ENCODE measurements around the gene CHD1L. TPM values are rescaled to one million over a fixed set of nuclear protein-coding genes. Genes with fewer than 3 reads are reported as not detected.
A peak's percentile ranks its signal among the peaks of the same experiment; 100 is the strongest.

Gene CHD1L
- total and polyA plus RNA-seq, 4 donors: 14.1 to 23.8 (median 21.1) TPM

DNA sequence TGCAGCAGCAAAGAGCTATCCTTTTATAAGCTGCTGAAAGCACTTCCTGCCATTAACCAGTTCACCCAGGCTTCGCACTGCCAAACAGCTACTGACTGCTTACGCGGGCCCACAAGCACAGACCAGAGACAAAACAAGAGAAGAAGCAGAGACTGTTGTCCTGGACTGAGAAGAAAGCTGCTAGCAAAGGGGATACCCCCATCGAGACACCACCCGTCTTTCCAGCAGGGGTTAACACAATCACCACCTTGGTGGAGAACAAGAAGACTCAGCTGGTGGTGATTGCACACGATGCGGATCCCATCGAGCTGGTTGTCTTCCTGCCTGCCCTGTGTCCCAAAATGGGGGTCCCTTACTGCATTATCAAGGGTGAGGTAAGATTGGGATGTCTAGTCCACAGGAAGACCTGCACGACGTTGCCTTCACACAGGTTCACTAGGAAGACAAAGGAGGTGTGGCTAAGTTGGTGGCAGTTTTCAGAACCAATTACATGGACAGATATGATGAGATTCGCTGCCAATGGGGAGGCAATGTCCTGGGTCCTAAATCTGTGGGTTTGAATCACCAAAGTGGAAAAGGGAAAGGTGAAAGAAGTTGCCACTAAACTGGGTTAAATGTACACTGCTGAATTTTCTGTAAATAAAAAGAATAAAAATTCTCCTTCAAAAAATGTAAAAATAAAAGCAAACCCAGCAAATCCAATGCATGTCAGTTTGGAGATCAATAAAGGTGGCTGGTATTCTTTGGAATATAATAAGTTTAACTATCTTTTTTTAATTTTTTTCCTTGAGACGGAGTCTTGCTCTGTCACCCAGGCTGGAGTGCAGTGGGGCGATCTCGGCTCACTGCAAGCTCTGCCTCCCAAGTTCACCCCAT, 18.5 kb upstream of the CHD1L start:
- Histone ChIP-seq H3K9ac (ENCODE audit: low read depth in 1 of 2, low read length in 2 of 2) (peak overlapping the region; percentile 30 to 88), H3K9me3 (ENCODE audit: control insufficient read depth in 4 of 4, low read length in 3 of 4) (no peaks in the 10 kb centered on the region), H3K4me1 (ENCODE audit: control insufficient read depth in 4 of 4, insufficient read depth in 4 of 4, low read length in 3 of 4) (peaks cover 3 to 52% (median 31%) of the 10 kb centered on the region in 4 donors), H3K27ac (ENCODE audit: low read depth in 1 of 2, low read length in 2 of 2) (peak overlapping the region; percentile 11 to 89), H3K4me3 (ENCODE audit: low read depth in 1 of 3, low read length in 3 of 3) (peak overlapping the region; percentile 56 to 84 (median 78)), H3K36me3 (ENCODE audit: control insufficient read depth in 4 of 4, insufficient read depth in 3 of 4, low read depth in 1 of 4, low read length in 3 of 4) (peaks cover 0 to 12% (median 3%) of the 10 kb centered on the region in 4 donors), H3K27me3 (ENCODE audit: control insufficient read depth in 4 of 4, insufficient read depth in 4 of 4, low read length in 3 of 4) (no peaks in the 10 kb centered on the region)
- no peak for DNase-seq (ENCODE audit: low spot score)
- WGBS: 28% methylated on average over 14 of the region's 14 CpGs
- TF ChIP-seq, protein P1, sequence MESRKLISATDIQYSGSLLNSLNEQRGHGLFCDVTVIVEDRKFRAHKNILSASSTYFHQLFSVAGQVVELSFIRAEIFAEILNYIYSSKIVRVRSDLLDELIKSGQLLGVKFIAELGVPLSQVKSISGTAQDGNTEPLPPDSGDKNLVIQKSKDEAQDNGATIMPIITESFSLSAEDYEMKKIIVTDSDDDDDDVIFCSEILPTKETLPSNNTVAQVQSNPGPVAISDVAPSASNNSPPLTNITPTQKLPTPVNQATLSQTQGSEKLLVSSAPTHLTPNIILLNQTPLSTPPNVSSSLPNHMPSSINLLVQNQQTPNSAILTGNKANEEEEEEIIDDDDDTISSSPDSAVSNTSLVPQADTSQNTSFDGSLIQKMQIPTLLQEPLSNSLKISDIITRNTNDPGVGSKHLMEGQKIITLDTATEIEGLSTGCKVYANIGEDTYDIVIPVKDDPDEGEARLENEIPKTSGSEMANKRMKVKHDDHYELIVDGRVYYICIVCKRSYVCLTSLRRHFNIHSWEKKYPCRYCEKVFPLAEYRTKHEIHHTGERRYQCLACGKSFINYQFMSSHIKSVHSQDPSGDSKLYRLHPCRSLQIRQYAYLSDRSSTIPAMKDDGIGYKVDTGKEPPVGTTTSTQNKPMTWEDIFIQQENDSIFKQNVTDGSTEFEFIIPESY (IDR thresholded peaks at IDR 0.05): no peak
- TF ChIP-seq YY1 (IDR thresholded peaks at IDR 0.05): peak; percentile 56
- TF ChIP-seq, protein P2, sequence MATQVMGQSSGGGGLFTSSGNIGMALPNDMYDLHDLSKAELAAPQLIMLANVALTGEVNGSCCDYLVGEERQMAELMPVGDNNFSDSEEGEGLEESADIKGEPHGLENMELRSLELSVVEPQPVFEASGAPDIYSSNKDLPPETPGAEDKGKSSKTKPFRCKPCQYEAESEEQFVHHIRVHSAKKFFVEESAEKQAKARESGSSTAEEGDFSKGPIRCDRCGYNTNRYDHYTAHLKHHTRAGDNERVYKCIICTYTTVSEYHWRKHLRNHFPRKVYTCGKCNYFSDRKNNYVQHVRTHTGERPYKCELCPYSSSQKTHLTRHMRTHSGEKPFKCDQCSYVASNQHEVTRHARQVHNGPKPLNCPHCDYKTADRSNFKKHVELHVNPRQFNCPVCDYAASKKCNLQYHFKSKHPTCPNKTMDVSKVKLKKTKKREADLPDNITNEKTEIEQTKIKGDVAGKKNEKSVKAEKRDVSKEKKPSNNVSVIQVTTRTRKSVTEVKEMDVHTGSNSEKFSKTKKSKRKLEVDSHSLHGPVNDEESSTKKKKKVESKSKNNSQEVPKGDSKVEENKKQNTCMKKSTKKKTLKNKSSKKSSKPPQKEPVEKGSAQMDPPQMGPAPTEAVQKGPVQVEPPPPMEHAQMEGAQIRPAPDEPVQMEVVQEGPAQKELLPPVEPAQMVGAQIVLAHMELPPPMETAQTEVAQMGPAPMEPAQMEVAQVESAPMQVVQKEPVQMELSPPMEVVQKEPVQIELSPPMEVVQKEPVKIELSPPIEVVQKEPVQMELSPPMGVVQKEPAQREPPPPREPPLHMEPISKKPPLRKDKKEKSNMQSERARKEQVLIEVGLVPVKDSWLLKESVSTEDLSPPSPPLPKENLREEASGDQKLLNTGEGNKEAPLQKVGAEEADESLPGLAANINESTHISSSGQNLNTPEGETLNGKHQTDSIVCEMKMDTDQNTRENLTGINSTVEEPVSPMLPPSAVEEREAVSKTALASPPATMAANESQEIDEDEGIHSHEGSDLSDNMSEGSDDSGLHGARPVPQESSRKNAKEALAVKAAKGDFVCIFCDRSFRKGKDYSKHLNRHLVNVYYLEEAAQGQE (IDR thresholded peaks at IDR 0.05): peak; percentile 97

DNA sequence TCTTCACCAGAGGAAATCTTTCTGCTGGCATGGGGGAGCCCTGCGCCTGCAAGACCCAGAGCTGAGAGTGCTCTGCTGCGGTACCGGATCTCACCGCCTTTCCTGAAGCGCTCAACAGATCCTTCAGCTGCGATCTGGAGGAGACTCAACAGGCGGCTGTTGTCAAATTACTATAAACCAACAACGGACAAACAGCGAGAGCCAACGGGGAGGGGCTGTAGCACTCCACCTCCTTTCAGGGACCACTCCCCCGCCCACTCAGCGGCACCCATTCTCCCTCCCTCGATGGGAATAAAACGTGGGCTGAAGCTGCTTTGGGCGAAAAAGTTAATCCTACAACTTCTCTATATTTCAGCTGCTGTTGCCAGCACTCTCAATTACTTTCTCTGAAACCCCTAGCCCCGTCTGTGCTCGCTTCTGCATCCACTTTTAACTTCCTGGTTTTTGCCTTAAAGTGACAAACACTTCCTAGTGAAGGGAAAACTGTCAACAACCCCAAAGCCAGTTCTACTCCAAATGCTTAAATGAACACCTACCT, 17.2 kb upstream of the CHD1L start, which contains the start of gene FMO5:
TSS of gene FMO5 (minus strand) at position 147 of the 538 bp plus-strand sequence. CDS start 310 bp downstream, outside the sequence.
- WGBS: under 1% methylated on average over 17 of the region's 17 CpGs
- H3K9ac ChIP-seq (ENCODE audit: low read depth in 1 of 2, low read length in 2 of 2): peak within 1 kb of the TSS; percentile 80 to 100
- peak within 1 kb of the TSS; percentile 87 to 89 for H3K27ac ChIP-seq (ENCODE audit: low read depth in 1 of 2, low read length in 2 of 2)
- TF ChIP-seq, protein P1 (IDR thresholded peaks at IDR 0.05): no peak
- no peak for TF ChIP-seq HNF4A (conservative IDR thresholded peaks at IDR 0.05)
- no peak for TF ChIP-seq HNF4G (IDR thresholded peaks at IDR 0.05)
- TF ChIP-seq, protein P3, sequence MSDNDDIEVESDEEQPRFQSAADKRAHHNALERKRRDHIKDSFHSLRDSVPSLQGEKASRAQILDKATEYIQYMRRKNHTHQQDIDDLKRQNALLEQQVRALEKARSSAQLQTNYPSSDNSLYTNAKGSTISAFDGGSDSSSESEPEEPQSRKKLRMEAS (IDR thresholded peaks at IDR 0.05): peak; percentile 50
- TF ChIP-seq NR2F2 (IDR thresholded peaks at IDR 0.05): no peak
- TF ChIP-seq JUND (IDR thresholded peaks at IDR 0.05): no peak
- TF ChIP-seq, protein P4, sequence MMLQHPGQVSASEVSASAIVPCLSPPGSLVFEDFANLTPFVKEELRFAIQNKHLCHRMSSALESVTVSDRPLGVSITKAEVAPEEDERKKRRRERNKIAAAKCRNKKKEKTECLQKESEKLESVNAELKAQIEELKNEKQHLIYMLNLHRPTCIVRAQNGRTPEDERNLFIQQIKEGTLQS (IDR thresholded peaks at IDR 0.05): no peak
- TF ChIP-seq RAD21 (IDR thresholded peaks at IDR 0.05): peak in 1 of 2 donors; percentile 32
- TF ChIP-seq RXRA (IDR thresholded peaks at IDR 0.05): peak in 1 of 2 donors; percentile 17
- TF ChIP-seq FOXA2 (IDR thresholded peaks at IDR 0.05): no peak
- peak; percentile 67 for TF ChIP-seq TAF1 (conservative IDR thresholded peaks at IDR 0.05)
- no peak for TF ChIP-seq FOXA1 (IDR thresholded peaks at IDR 0.05)
- TF ChIP-seq YY1 (IDR thresholded peaks at IDR 0.05): peak; percentile 72
- TF ChIP-seq, protein P2 (IDR thresholded peaks at IDR 0.05): peak; percentile 86
- TF ChIP-seq EGR1 (IDR thresholded peaks at IDR 0.05; ENCODE audit: low read depth in 2 of 2): peak; percentile 84 to 88
- TF ChIP-seq, protein P5, sequence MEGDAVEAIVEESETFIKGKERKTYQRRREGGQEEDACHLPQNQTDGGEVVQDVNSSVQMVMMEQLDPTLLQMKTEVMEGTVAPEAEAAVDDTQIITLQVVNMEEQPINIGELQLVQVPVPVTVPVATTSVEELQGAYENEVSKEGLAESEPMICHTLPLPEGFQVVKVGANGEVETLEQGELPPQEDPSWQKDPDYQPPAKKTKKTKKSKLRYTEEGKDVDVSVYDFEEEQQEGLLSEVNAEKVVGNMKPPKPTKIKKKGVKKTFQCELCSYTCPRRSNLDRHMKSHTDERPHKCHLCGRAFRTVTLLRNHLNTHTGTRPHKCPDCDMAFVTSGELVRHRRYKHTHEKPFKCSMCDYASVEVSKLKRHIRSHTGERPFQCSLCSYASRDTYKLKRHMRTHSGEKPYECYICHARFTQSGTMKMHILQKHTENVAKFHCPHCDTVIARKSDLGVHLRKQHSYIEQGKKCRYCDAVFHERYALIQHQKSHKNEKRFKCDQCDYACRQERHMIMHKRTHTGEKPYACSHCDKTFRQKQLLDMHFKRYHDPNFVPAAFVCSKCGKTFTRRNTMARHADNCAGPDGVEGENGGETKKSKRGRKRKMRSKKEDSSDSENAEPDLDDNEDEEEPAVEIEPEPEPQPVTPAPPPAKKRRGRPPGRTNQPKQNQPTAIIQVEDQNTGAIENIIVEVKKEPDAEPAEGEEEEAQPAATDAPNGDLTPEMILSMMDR (IDR thresholded peaks at IDR 0.05; ENCODE audit: low read depth, low read length, missing input control): peak; percentile 28

More for the DNA sequence above, 17.2 kb upstream of the CHD1L start, which contains the start of gene FMO5:
- Histone ChIP-seq H3K4me1 (ENCODE audit: control insufficient read depth in 4 of 4, insufficient read depth in 4 of 4, low read length in 3 of 4) (peaks cover 3 to 43% (median 28%) of the 10 kb centered on the region in 4 donors), H3K36me3 (ENCODE audit: control insufficient read depth in 4 of 4, insufficient read depth in 3 of 4, low read depth in 1 of 4, low read length in 3 of 4) (peaks cover 0 to 8% (median 1%) of the 10 kb centered on the region in 4 donors), H3K4me3 (ENCODE audit: low read depth in 1 of 3, low read length in 3 of 3) (peak within 1 kb of the TSS; percentile 56 to 84 (median 78)), H3K27me3 (ENCODE audit: control insufficient read depth in 4 of 4, insufficient read depth in 4 of 4, low read length in 3 of 4) (no peaks in the 10 kb centered on the region), H3K9me3 (ENCODE audit: control insufficient read depth in 4 of 4, low read length in 3 of 4) (no peaks in the 10 kb centered on the region)
- DNase-seq (ENCODE audit: low spot score): peak; percentile 55

Data from liver (tissue), 9 donors.